ENCODE measurements around the gene ZNF132. TPM values are rescaled to one million over a fixed set of nuclear protein-coding genes. Genes with fewer than 3 reads are reported as not detected.
"Not testable (repeated sequence)": the region's sequence is repeated elsewhere in the genome, so short reads cannot be mapped to it uniquely, and the experiment has no call there.

Gene ZNF132
- total RNA-seq, 1 experiment from 2014 or later = 5.7 TPM

- no peak for DNase-seq (ENCODE audit: low read depth)
These were observed 28.4 kb upstream of the ZNF132 start for GRCh38 chr19:58468216-58468839.

- peak; percentile 91 for DNase-seq (ENCODE audit: low read depth)
These were observed 27.0 kb upstream of the ZNF132 start, which contains the start of gene ZNF324 for GRCh38 chr19:58466760-58467589. TSS of gene ZNF324 (plus strand) at chr19:58467080. CDS start at chr19:58469186, 2,106 bp downstream.

- no peak for DNase-seq (ENCODE audit: low read depth)
These were observed 26.3 kb upstream of the ZNF132 start for GRCh38 chr19:58466089-58466759.

GRCh38 chr19:58460039-58460438, 20.1 kb upstream of the ZNF132 start:
- DNase-seq (ENCODE audit: low read depth) = no peak

- DNase-seq (ENCODE audit: low read depth) = no peak
These were observed 16.2 kb upstream of the ZNF132 start for GRCh38 chr19:58456111-58456510.

- DNase-seq (ENCODE audit: low read depth) = no peak
These were observed 15.4 kb upstream of the ZNF132 start for GRCh38 chr19:58455306-58455705.

GRCh38 chr19:58453743-58454142, 13.8 kb upstream of the ZNF132 start:
- no peak for DNase-seq (ENCODE audit: low read depth)

- DNase-seq (ENCODE audit: low read depth) = peak; percentile 95
These were observed 11.6 kb upstream of the ZNF132 start, which contains the start of gene ZNF324B for GRCh38 chr19:58451358-58452101. TSS of gene ZNF324B (plus strand) at chr19:58451622. CDS start at chr19:58453702, 2,080 bp downstream.

- DNase-seq (ENCODE audit: low read depth) = no peak
These were observed 11.0 kb upstream of the ZNF132 start for GRCh38 chr19:58450856-58451357.

GRCh38 chr19:58449980-58450379, 10.0 kb upstream of the ZNF132 start:
- not testable (repeated sequence) for DNase-seq (ENCODE audit: low read depth)

GRCh38 chr19:58448860-58449259, 8.9 kb upstream of the ZNF132 start:
- not testable (repeated sequence) for DNase-seq (ENCODE audit: low read depth)

GRCh38 chr19:58442986-58443385, 3.0 kb upstream of the ZNF132 start:
- DNase-seq (ENCODE audit: low read depth) = not testable (repeated sequence)

GRCh38 chr19:58440556-58440955, 603 bp upstream of the ZNF132 start:
- DNase-seq (ENCODE audit: low read depth) = no peak

GRCh38 chr19:58434217-58434616, 5.7 kb downstream of the ZNF132 start:
- peak; percentile 25 for DNase-seq (ENCODE audit: low read depth)

- DNase-seq (ENCODE audit: low read depth) = no peak
These were observed 10.2 kb downstream of the ZNF132 start for GRCh38 chr19:58429745-58430144.

GRCh38 chr19:58428617-58429016, 11.3 kb downstream of the ZNF132 start:
- DNase-seq (ENCODE audit: low read depth) = no peak

GRCh38 chr19:58417071-58417470, 22.9 kb downstream of the ZNF132 start:
- no peak for DNase-seq (ENCODE audit: low read depth)

- DNase-seq (ENCODE audit: low read depth) = no peak
These were observed 23.3 kb downstream of the ZNF132 start for GRCh38 chr19:58416604-58417003.

GRCh38 chr19:58409010-58409790, 30.8 kb downstream of the ZNF132 start:
- peak; percentile 36 for DNase-seq (ENCODE audit: low read depth)
